BJ (cell line): ENCODE results near the gene EYA3. TPM values are rescaled to one million over a fixed set of nuclear protein-coding genes. Genes with fewer than 3 reads are reported as not detected.

Experiments
- CTCF ChIA-PET: fragments of 350-600 bp; formaldehyde crosslinking; extraction: SDS; loops from one replicate; lab custom pipeline; 2021; ENCODE audit warnings: antibody characterized with exemption, inconsistent platforms; lab: Yijun Ruan, JAX
- POLR2A ChIA-PET: fragments of 300-600 bp; sonication (Branson Sonifier 250); formaldehyde crosslinking; extraction: SDS; loops from one replicate; lab custom pipeline; 2021; ENCODE audit warnings: antibody characterized with exemption; lab: Charles Lee
- DNase-seq: peaks from one replicate; pipeline ENCODE4 v3.0.0-alpha.2; 2011; ENCODE audit warnings: low read depth
- H3K27me3 ChIP-seq: 2 replicates; pipeline ENCODE4 v1.6.0; 2011; ENCODE audit warnings: low read length; ENCODE audit not compliant: control insufficient read depth, insufficient read depth
- H3K36me3 ChIP-seq: 2 replicates; pipeline ENCODE4 v1.5.1; 2011; ENCODE audit warnings: low read length; ENCODE audit not compliant: control insufficient read depth, insufficient read depth
- H3K4me3 ChIP-seq: 2 replicates; pipeline ENCODE4 v1.5.1; 2011; ENCODE audit warnings: low read depth, mild to moderate bottlenecking, control low read depth, low read length
- CTCF ChIP-seq: IDR thresholded peaks from 2 replicates; pipeline ENCODE4 v1.5.1; 2011; ENCODE audit warnings: low read depth, mild to moderate bottlenecking, control low read depth, inconsistent platforms, low read length, moderate library complexity; ENCODE audit not compliant: insufficient read depth
- polyA plus RNA-seq: library from polyadenylated mRNA; depleted of rRNA; stranded (reverse); fragments of >200 nt; gene quantifications from 2 replicates; pipeline ENCODE4 v1.2.3, GENCODE V29; 2011

Gene EYA3
- polyA plus RNA-seq, 1 experiment: 8.6 TPM

GRCh38 chr1:27979859-27980201, 108.6 kb downstream of the EYA3 start:
- CTCF ChIA-PET: interaction anchor here (0.6 to 6.9 kb wide), 19 partner anchors 9 to 229 kb away, joined by 3 to 81 read pairs (median 4); partner anchors contain the start of gene THEMIS2
- Histone ChIP-seq H3K4me3 (no peak overlapping the region), H3K36me3 (no peaks in the 10 kb centered on the region), H3K27me3 (no peaks in the 10 kb centered on the region)
- TF ChIP-seq CTCF: no peak
- POLR2A ChIA-PET: no interaction called here
- no peak for DNase-seq

DNA sequence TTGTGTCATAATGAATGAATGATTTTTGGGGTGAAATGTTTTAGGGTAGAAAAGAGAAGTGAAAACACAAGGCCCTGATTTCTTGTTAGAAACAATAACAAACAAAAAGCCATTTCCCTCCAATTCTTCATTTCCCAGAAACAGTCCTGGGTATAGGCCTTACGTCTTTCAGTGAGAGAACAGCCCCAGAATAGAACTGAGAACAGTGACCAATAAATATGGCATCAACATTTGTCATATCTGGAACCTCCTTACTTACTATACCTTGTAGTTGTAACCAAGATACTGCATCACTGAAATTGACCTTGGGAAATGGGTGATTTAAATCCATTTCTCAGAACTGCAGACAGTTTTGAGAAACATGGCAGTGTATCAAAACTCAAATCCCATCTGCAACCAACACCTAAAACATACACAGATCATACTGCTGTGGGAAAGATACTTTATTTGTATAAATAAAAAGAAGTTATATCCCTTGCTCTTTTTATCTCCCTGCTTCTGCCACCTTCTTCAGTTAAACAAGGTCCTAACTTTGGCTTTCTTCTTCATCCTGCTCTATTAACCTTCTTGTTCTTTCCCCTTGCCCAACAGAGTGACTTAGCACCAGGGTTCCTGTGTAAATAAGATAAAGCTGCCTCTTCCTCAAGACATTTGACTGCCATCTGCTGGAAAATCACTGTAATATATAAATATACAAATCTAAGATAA, 109.1 kb downstream of the EYA3 start:
- Histone ChIP-seq H3K4me3 (no peak overlapping the region), H3K27me3 (no peaks in the 10 kb centered on the region), H3K36me3 (no peaks in the 10 kb centered on the region)
- no peak for DNase-seq
- peak; percentile 55 for TF ChIP-seq CTCF
- CTCF ChIA-PET: interaction anchor here (0.6 to 6.9 kb wide), 12 partner anchors 9 to 131 kb away, joined by 3 to 81 read pairs (median 7); partner anchors contain the start of gene THEMIS2
- POLR2A ChIA-PET: interaction anchor here (0.7 kb wide), 1 partner anchor 142 kb away, joined by 3 read pairs; no protein-coding TSS in a partner anchor

- H3K27me3 ChIP-seq: no peaks in the 10 kb centered on the region
- H3K36me3 ChIP-seq: no peaks in the 10 kb centered on the region
- CTCF ChIA-PET: interaction anchor here (0.7 to 2.7 kb wide), 3 partner anchors 14 to 34 kb away, joined by 3 to 9 read pairs (median 6); no protein-coding TSS in a partner anchor
- no peak for TF ChIP-seq CTCF
- no peak overlapping the region for H3K4me3 ChIP-seq
- DNase-seq: no peak
- POLR2A ChIA-PET: no interaction called here
Measured at GRCh38 chr1:27974417-27974781, 114.0 kb downstream of the EYA3 start.

GRCh38 chr1:27973771-27974416, 114.5 kb downstream of the EYA3 start:
- Histone ChIP-seq H3K36me3 (no peaks in the 10 kb centered on the region), H3K4me3 (no peak overlapping the region), H3K27me3 (no peaks in the 10 kb centered on the region)
- CTCF ChIA-PET: interaction anchor here (0.7 to 2.7 kb wide), 3 partner anchors 14 to 34 kb away, joined by 3 to 9 read pairs (median 6); no protein-coding TSS in a partner anchor
- POLR2A ChIA-PET: no interaction called here
- no peak for DNase-seq
- no peak for TF ChIP-seq CTCF

GRCh38 chr1:27972141-27972540, 116.3 kb downstream of the EYA3 start:
- CTCF ChIA-PET: interaction anchor here (0.6 to 3.2 kb wide), 8 partner anchors 8 to 115 kb away, joined by 3 to 13 read pairs (median 4); no protein-coding TSS in a partner anchor
- Histone ChIP-seq H3K36me3 (no peaks in the 10 kb centered on the region; the same call in 1 of the 2 replicates), H3K27me3 (no peaks in the 10 kb centered on the region), H3K4me3 (no peak overlapping the region)
- POLR2A ChIA-PET: no interaction called here
- no peak for DNase-seq
- TF ChIP-seq CTCF: no peak
